MG63 (cell line): ENCODE results near the gene KRT3. TPM values are rescaled to one million over a fixed set of nuclear protein-coding genes. Genes with fewer than 3 reads are reported as not detected.
"Not testable (repeated sequence)": the region's sequence is repeated elsewhere in the genome, so short reads cannot be mapped to it uniquely, and the experiment has no call there.

ENCODE experiments used
- DNase-seq: peaks from one replicate; pipeline ENCODE4 v3.0.0-alpha.2; 2020
- H3K27me3 ChIP-seq: fragments of 250-450 bp; sonication (Bioruptor Pico); 2 replicates; pipeline ENCODE4 v1.5.1; 2020; ENCODE audit warnings: mild to moderate bottlenecking, moderate library complexity
- H3K36me3 ChIP-seq: fragments of 250-450 bp; sonication (Bioruptor Pico); 2 replicates; pipeline ENCODE4 v1.5.1; 2020; ENCODE audit warnings: mild to moderate bottlenecking, moderate library complexity
- H3K4me3 ChIP-seq: fragments of 250-450 bp; sonication (Bioruptor Pico); 2 replicates; pipeline ENCODE4 v1.5.1; 2020; ENCODE audit warnings: mild to moderate bottlenecking, moderate library complexity
- H3K9me3 ChIP-seq: fragments of 250-450 bp; sonication (Bioruptor Pico); 2 replicates; pipeline ENCODE4 v1.5.1; 2020; ENCODE audit warnings: mild to moderate bottlenecking, moderate library complexity
- total RNA-seq: library from RNA; depleted of rRNA; stranded (reverse); fragments of >200 nt; shearing (Covaris generic); gene quantifications from 2 replicates; pipeline ENCODE4 v1.2.3, GENCODE V29; 2014; ENCODE audit warnings: low replicate concordance

The KRT3 gene
- total RNA-seq, 1 experiment from 2014 or later: not detected

GRCh38 chr12:52766351-52767019 is 29.4 kb downstream of the KRT3 start:
- no peaks in the 10 kb centered on the region for H3K36me3 ChIP-seq
- H3K4me3 ChIP-seq: no peak overlapping the region
- 0 out of 2 replicates have a peak, but pooled peaks cover 4% of the 10 kb centered on the region for H3K27me3 ChIP-seq
- no peak for DNase-seq
- H3K9me3 ChIP-seq: no peaks in the 10 kb centered on the region

- no peak for DNase-seq
- Histone ChIP-seq H3K36me3 (no peaks in the 10 kb centered on the region), H3K9me3 (peaks cover 1% of the 10 kb centered on the region; the same call in 1 of the 2 replicates), H3K27me3 (0 out of 2 replicates have a peak, but pooled peaks cover 3% of the 10 kb centered on the region), H3K4me3 (no peak overlapping the region)
These were observed 30.2 kb downstream of the KRT3 start for GRCh38 chr12:52765702-52766101.

GRCh38 chr12:52763991-52764390 is 31.9 kb downstream of the KRT3 start:
- DNase-seq: no peak
- Histone ChIP-seq H3K27me3 (peaks cover 3% of the 10 kb centered on the region; the same call in 1 of the 2 replicates), H3K9me3 (peaks cover 2% of the 10 kb centered on the region; the same call in 1 of the 2 replicates), H3K4me3 (no peak overlapping the region), H3K36me3 (no peaks in the 10 kb centered on the region)

GRCh38 chr12:52763036-52763659 is 32.8 kb downstream of the KRT3 start:
- peaks cover 2% of the 10 kb centered on the region; the same call in 1 of the 2 replicates for H3K9me3 ChIP-seq
- H3K27me3 ChIP-seq: peaks cover 3% of the 10 kb centered on the region; the same call in 1 of the 2 replicates
- H3K4me3 ChIP-seq: no peak overlapping the region
- no peaks in the 10 kb centered on the region for H3K36me3 ChIP-seq
- no peak for DNase-seq

GRCh38 chr12:52761802-52762201 is 34.1 kb downstream of the KRT3 start:
- Histone ChIP-seq H3K27me3 (peaks cover 5% of the 10 kb centered on the region; the same call in 1 of the 2 replicates), H3K36me3 (no peaks in the 10 kb centered on the region), H3K9me3 (peaks cover 2% of the 10 kb centered on the region; the same call in 1 of the 2 replicates), H3K4me3 (no peak overlapping the region)
- DNase-seq: no peak

- not testable (repeated sequence) for H3K4me3 ChIP-seq, H3K27me3 ChIP-seq, H3K9me3 ChIP-seq, DNase-seq, H3K36me3 ChIP-seq
These were observed 34.7 kb downstream of the KRT3 start for GRCh38 chr12:52761218-52761617.

GRCh38 chr12:52760623-52761022 is 35.3 kb downstream of the KRT3 start:
- peaks cover 2% of the 10 kb centered on the region; the same call in 1 of the 2 replicates for H3K9me3 ChIP-seq
- no peaks in the 10 kb centered on the region for H3K36me3 ChIP-seq
- H3K27me3 ChIP-seq: peaks cover 5% of the 10 kb centered on the region; the same call in 1 of the 2 replicates
- H3K4me3 ChIP-seq: no peak overlapping the region
- no peak for DNase-seq

- DNase-seq: no peak
- no peaks in the 10 kb centered on the region for H3K36me3 ChIP-seq
- peaks cover 5% of the 10 kb centered on the region; the same call in 1 of the 2 replicates for H3K27me3 ChIP-seq
- no peak overlapping the region for H3K4me3 ChIP-seq
- H3K9me3 ChIP-seq: peaks cover 2% of the 10 kb centered on the region; the same call in 1 of the 2 replicates
These were observed 36.2 kb downstream of the KRT3 start for GRCh38 chr12:52759695-52760094.

- H3K9me3 ChIP-seq: peaks cover 2% of the 10 kb centered on the region; the same call in 1 of the 2 replicates
- no peaks in the 10 kb centered on the region for H3K36me3 ChIP-seq
- no peak overlapping the region for H3K4me3 ChIP-seq
- DNase-seq: no peak
- H3K27me3 ChIP-seq: peaks cover 5% of the 10 kb centered on the region; the same call in 1 of the 2 replicates
These were observed 36.7 kb downstream of the KRT3 start for GRCh38 chr12:52759218-52759617.

- no peak for DNase-seq
- no peaks in the 10 kb centered on the region for H3K36me3 ChIP-seq
- H3K27me3 ChIP-seq: peaks cover 3% of the 10 kb centered on the region; the same call in 1 of the 2 replicates
- H3K4me3 ChIP-seq: no peak overlapping the region
- H3K9me3 ChIP-seq: peaks cover 2% of the 10 kb centered on the region; the same call in 1 of the 2 replicates
These were observed 38.3 kb downstream of the KRT3 start for GRCh38 chr12:52757449-52758176.

GRCh38 chr12:52756281-52756960 is 39.5 kb downstream of the KRT3 start:
- DNase-seq: no peak
- Histone ChIP-seq H3K9me3 (peaks cover 2% of the 10 kb centered on the region; the same call in 1 of the 2 replicates), H3K36me3 (no peaks in the 10 kb centered on the region), H3K4me3 (no peak overlapping the region), H3K27me3 (peaks cover 3% of the 10 kb centered on the region; the same call in 1 of the 2 replicates)

- Histone ChIP-seq H3K4me3 (no peak overlapping the region), H3K9me3 (no peaks in the 10 kb centered on the region), H3K36me3 (no peaks in the 10 kb centered on the region), H3K27me3 (peaks cover 8% of the 10 kb centered on the region)
- no peak for DNase-seq
These were observed 40.4 kb downstream of the KRT3 start for GRCh38 chr12:52755533-52755932.

- no peak for DNase-seq
- H3K27me3 ChIP-seq: peaks cover 12% of the 10 kb centered on the region
- H3K9me3 ChIP-seq: no peaks in the 10 kb centered on the region
- no peak overlapping the region for H3K4me3 ChIP-seq
- H3K36me3 ChIP-seq: no peaks in the 10 kb centered on the region
These were observed 41.8 kb downstream of the KRT3 start for GRCh38 chr12:52754135-52754534.

- peaks cover 12% of the 10 kb centered on the region for H3K27me3 ChIP-seq
- H3K9me3 ChIP-seq: no peaks in the 10 kb centered on the region
- H3K4me3 ChIP-seq: no peak overlapping the region
- no peaks in the 10 kb centered on the region for H3K36me3 ChIP-seq
- no peak for DNase-seq
These were observed 42.6 kb downstream of the KRT3 start for GRCh38 chr12:52753283-52753682.

- Histone ChIP-seq H3K27me3 (peaks cover 12% of the 10 kb centered on the region), H3K4me3 (no peak overlapping the region), H3K36me3 (no peaks in the 10 kb centered on the region), H3K9me3 (no peaks in the 10 kb centered on the region)
- DNase-seq: no peak
These were observed 43.4 kb downstream of the KRT3 start for GRCh38 chr12:52752516-52752915.

- H3K27me3 ChIP-seq: peaks cover 10% of the 10 kb centered on the region
- no peaks in the 10 kb centered on the region for H3K9me3 ChIP-seq
- DNase-seq: no peak
- no peaks in the 10 kb centered on the region for H3K36me3 ChIP-seq
- H3K4me3 ChIP-seq: no peak overlapping the region
These were observed 44.1 kb downstream of the KRT3 start for GRCh38 chr12:52751795-52752194.
